T-helper 1 cell (primary cell): ENCODE measurements around the gene ASMTL.
"Not testable (repeated sequence)": the region's sequence is repeated elsewhere in the genome, so short reads cannot be mapped to it uniquely, and the experiment has no call there.

ENCODE experiments used
- DNase-seq, 5 donors: peaks; one replicate each; pipeline ENCODE4 v3.0.0-alpha.2; 2012 to 2020

The ASMTL gene

GRCh38 chrX:1433646-1434357 is 18.9 kb downstream of the ASMTL start:
- no peak for DNase-seq

GRCh38 chrX:1430451-1430850 is 22.3 kb downstream of the ASMTL start:
- no peak for DNase-seq

GRCh38 chrX:1427756-1428155 is 25.0 kb downstream of the ASMTL start:
- no peak for DNase-seq

- not testable (repeated sequence) for DNase-seq
These were observed 26.4 kb downstream of the ASMTL start for GRCh38 chrX:1426321-1426720.

- no peak for DNase-seq
These were observed 27.3 kb downstream of the ASMTL start for GRCh38 chrX:1425381-1425780.

GRCh38 chrX:1424147-1424851 is 28.4 kb downstream of the ASMTL start:
- no peak for DNase-seq

GRCh38 chrX:1423215-1423614 is 29.5 kb downstream of the ASMTL start:
- no peak for DNase-seq

- DNase-seq = no peak
These were observed 30.6 kb downstream of the ASMTL start for GRCh38 chrX:1422135-1422465.

- DNase-seq = no peak
These were observed 31.1 kb downstream of the ASMTL start for GRCh38 chrX:1421433-1422134.

GRCh38 chrX:1420371-1420770 is 32.3 kb downstream of the ASMTL start:
- no peak for DNase-seq

- no peak for DNase-seq
These were observed 33.0 kb downstream of the ASMTL start for GRCh38 chrX:1419545-1420355.

- DNase-seq = no peak
These were observed 33.7 kb downstream of the ASMTL start for GRCh38 chrX:1418901-1419544.

GRCh38 chrX:1417921-1418771 is 34.6 kb downstream of the ASMTL start:
- no peak for DNase-seq

GRCh38 chrX:1416965-1417760 is 35.5 kb downstream of the ASMTL start:
- no peak for DNase-seq

GRCh38 chrX:1416327-1416784 is 36.4 kb downstream of the ASMTL start:
- DNase-seq = no peak

- DNase-seq = no peak
These were observed 40.1 kb downstream of the ASMTL start for GRCh38 chrX:1412551-1413161.

GRCh38 chrX:1411326-1411725 is 41.4 kb downstream of the ASMTL start:
- no peak for DNase-seq

- no peak for DNase-seq
These were observed 45.7 kb downstream of the ASMTL start for GRCh38 chrX:1407035-1407434.

GRCh38 chrX:1405769-1406168 is 46.9 kb downstream of the ASMTL start:
- not testable (repeated sequence) for DNase-seq

GRCh38 chrX:1403867-1404266 is 48.8 kb downstream of the ASMTL start:
- DNase-seq = not testable (repeated sequence)
